ENCODE results near the gene APP.

The APP gene

DNA sequence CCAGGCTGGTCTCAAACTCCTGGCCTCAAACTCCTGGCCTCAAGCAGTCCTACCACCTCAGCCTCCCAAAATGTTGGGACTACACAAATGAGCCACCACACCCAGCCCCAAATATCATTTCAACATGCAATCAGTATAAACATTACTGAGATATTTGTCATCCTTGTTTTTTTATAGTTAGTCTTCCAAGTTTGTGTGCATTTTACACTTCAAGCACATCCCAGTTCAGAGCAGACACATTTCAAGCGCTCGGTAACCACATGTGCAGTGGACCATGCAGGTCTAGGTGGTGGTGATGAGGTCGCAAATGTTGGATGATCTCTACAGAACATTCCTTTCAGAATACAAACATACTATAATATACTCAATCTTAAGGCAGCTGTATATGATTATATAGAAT lies 23.8 kb upstream of the APP start:
- no peak for ATAC-seq
- TF ChIP-seq PPARA (CRISPR knock-in tag; IDR thresholded peaks at IDR 0.05; ENCODE audit: borderline replicate concordance) (no peak), ZC3H10 (CRISPR knock-in tag; IDR thresholded peaks at IDR 0.05) (no peak), TCF4 (CRISPR knock-in tag; IDR thresholded peaks at IDR 0.05; ENCODE audit: borderline replicate concordance) (no peak), ARNTL (CRISPR knock-in tag; IDR thresholded peaks at IDR 0.05; ENCODE audit: borderline replicate concordance, low read depth) (no peak), ESRRG (CRISPR knock-in tag; IDR thresholded peaks at IDR 0.05) (no peak), CSDC2 (CRISPR knock-in tag; IDR thresholded peaks at IDR 0.05) (no peak)
- TF ChIP-seq, protein P1, sequence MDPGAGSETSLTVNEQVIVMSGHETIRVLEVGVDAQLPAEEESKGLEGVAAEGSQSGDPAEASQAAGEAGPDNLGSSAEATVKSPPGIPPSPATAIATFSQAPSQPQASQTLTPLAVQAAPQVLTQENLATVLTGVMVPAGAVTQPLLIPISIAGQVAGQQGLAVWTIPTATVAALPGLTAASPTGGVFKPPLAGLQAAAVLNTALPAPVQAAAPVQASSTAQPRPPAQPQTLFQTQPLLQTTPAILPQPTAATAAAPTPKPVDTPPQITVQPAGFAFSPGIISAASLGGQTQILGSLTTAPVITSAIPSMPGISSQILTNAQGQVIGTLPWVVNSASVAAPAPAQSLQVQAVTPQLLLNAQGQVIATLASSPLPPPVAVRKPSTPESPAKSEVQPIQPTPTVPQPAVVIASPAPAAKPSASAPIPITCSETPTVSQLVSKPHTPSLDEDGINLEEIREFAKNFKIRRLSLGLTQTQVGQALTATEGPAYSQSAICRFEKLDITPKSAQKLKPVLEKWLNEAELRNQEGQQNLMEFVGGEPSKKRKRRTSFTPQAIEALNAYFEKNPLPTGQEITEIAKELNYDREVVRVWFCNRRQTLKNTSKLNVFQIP (CRISPR knock-in tag; IDR thresholded peaks at IDR 0.05; ENCODE audit: borderline replicate concordance, low read depth), result no peak
- TF ChIP-seq, protein P2, sequence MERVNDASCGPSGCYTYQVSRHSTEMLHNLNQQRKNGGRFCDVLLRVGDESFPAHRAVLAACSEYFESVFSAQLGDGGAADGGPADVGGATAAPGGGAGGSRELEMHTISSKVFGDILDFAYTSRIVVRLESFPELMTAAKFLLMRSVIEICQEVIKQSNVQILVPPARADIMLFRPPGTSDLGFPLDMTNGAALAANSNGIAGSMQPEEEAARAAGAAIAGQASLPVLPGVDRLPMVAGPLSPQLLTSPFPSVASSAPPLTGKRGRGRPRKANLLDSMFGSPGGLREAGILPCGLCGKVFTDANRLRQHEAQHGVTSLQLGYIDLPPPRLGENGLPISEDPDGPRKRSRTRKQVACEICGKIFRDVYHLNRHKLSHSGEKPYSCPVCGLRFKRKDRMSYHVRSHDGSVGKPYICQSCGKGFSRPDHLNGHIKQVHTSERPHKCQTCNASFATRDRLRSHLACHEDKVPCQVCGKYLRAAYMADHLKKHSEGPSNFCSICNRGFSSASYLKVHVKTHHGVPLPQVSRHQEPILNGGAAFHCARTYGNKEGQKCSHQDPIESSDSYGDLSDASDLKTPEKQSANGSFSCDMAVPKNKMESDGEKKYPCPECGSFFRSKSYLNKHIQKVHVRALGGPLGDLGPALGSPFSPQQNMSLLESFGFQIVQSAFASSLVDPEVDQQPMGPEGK (CRISPR knock-in tag; IDR thresholded peaks at IDR 0.05; ENCODE audit: borderline replicate concordance), result no peak
- TF ChIP-seq, protein P3, sequence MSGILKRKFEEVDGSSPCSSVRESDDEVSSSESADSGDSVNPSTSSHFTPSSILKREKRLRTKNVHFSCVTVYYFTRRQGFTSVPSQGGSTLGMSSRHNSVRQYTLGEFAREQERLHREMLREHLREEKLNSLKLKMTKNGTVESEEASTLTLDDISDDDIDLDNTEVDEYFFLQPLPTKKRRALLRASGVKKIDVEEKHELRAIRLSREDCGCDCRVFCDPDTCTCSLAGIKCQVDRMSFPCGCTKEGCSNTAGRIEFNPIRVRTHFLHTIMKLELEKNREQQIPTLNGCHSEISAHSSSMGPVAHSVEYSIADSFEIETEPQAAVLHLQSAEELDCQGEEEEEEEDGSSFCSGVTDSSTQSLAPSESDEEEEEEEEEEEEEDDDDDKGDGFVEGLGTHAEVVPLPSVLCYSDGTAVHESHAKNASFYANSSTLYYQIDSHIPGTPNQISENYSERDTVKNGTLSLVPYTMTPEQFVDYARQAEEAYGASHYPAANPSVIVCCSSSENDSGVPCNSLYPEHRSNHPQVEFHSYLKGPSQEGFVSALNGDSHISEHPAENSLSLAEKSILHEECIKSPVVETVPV (CRISPR knock-in tag; IDR thresholded peaks at IDR 0.05), result no peak

DNA sequence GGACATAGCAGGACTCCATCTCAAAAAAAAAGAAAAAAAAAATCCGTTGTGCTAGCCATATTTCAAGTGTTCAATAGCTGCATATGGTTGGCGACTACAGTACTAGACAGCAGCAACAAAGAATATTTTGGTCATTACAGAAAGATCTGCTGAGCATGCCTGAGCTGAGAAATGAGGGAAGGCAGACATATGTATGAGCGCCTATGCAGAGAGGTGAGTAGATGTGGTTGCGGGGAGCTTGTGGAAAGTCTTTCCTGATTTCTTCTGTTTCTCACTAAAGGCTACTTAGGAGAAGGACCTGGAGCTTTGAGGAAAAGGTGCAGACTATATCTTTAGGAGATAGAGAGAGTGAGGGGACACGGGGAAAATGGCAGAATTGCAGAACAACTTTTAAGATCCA lies 21.0 kb upstream of the APP start:
- no peak for TF ChIP-seq BACH2 (CRISPR knock-in tag; IDR thresholded peaks at IDR 0.05; ENCODE audit: borderline replicate concordance)
- TF ChIP-seq ARNTL (CRISPR knock-in tag; IDR thresholded peaks at IDR 0.05; ENCODE audit: borderline replicate concordance, low read depth), result no peak
- TF ChIP-seq ZNF8 (CRISPR knock-in tag; IDR thresholded peaks at IDR 0.05), result no peak
- TF ChIP-seq ISL1 (CRISPR knock-in tag; IDR thresholded peaks at IDR 0.05), result no peak
- no peak for TF ChIP-seq GLIS3 (CRISPR knock-in tag; IDR thresholded peaks at IDR 0.05)
- no peak for TF ChIP-seq TSHZ2 (CRISPR knock-in tag; IDR thresholded peaks at IDR 0.05)
- TF ChIP-seq TOX (CRISPR knock-in tag; IDR thresholded peaks at IDR 0.05; ENCODE audit: borderline replicate concordance), result no peak
- TF ChIP-seq, protein P1 (CRISPR knock-in tag; IDR thresholded peaks at IDR 0.05; ENCODE audit: borderline replicate concordance, low read depth), result no peak
- TF ChIP-seq ZFP3 (CRISPR knock-in tag; IDR thresholded peaks at IDR 0.05), result no peak
- no peak for TF ChIP-seq OSR1 (CRISPR knock-in tag; IDR thresholded peaks at IDR 0.05)
- no peak for TF ChIP-seq ESRRG (CRISPR knock-in tag; IDR thresholded peaks at IDR 0.05)
- no peak for TF ChIP-seq CREB5 (CRISPR knock-in tag; IDR thresholded peaks at IDR 0.05; ENCODE audit: low read depth)
- TF ChIP-seq ZFP30 (CRISPR knock-in tag; IDR thresholded peaks at IDR 0.05), result no peak
- no peak for TF ChIP-seq TCF4 (CRISPR knock-in tag; IDR thresholded peaks at IDR 0.05; ENCODE audit: borderline replicate concordance)
- TF ChIP-seq, protein P3 (CRISPR knock-in tag; IDR thresholded peaks at IDR 0.05), result no peak
- TF ChIP-seq ZC3H10 (CRISPR knock-in tag; IDR thresholded peaks at IDR 0.05), result no peak
- TF ChIP-seq PPARA (CRISPR knock-in tag; IDR thresholded peaks at IDR 0.05; ENCODE audit: borderline replicate concordance), result no peak
- no peak for TF ChIP-seq SNAI2 (CRISPR knock-in tag; IDR thresholded peaks at IDR 0.05)
- TF ChIP-seq ZNF70 (CRISPR knock-in tag; IDR thresholded peaks at IDR 0.05), result no peak
- TF ChIP-seq ZNF565 (CRISPR knock-in tag; conservative IDR thresholded peaks at IDR 0.05; ENCODE audit: low read depth), result no peak
- no peak for ATAC-seq
